Amygdala (tissue), 56 donors: Measurements from ENCODE around the gene OR51E1.

ENCODE experiments used
- DNase-seq, 56 donors: peaks; one replicate each; lab custom pipeline; 2025; lab: John Stamatoyannopoulos, UW

OR51E1 gene

DNA sequence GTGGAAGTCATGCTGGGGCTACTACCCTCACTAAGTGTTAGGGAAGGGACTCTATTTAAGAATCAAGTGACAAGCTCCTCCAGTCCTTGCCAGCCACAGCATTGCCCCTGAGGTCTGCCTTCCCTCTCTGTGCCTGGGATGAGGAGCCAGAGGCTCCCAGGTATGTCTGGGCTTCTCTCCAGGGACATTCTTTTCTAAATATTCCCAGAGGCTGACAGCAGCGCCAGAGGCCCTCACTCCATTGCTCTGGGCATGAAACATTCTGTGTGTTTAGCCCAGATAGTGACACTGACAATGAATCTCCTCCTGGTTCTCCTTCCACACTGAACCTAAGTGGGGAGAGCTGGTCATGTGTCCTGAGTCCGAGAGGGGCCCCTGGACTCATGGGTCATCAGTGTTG is 2.2 kb downstream of the OR51E1 start:
- no peak for DNase-seq

DNA sequence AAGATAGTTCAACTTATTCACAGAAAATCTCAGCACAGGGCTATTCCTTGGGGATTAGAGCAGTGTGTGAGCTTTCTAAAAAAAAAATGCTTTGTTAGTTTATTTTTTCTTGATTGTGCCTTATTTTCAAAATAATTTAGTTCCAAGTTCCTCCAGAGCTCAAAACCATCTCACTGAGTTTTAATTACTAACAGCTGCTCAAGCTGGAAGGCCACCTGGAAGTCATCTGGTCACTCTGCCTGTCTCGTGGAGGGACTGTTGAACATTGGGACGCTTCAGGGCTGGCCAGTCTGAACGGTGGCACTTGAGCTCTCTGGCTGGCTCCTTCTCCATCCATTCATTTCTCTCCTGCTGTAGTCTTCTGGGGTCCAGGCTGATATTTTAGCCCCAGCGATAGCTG is 4.0 kb downstream of the OR51E1 start:
- DNase-seq: no peak

- no peak for DNase-seq
Measured at GRCh38 chr11:4654635-4655369, 11.0 kb downstream of the OR51E1 start.

DNA sequence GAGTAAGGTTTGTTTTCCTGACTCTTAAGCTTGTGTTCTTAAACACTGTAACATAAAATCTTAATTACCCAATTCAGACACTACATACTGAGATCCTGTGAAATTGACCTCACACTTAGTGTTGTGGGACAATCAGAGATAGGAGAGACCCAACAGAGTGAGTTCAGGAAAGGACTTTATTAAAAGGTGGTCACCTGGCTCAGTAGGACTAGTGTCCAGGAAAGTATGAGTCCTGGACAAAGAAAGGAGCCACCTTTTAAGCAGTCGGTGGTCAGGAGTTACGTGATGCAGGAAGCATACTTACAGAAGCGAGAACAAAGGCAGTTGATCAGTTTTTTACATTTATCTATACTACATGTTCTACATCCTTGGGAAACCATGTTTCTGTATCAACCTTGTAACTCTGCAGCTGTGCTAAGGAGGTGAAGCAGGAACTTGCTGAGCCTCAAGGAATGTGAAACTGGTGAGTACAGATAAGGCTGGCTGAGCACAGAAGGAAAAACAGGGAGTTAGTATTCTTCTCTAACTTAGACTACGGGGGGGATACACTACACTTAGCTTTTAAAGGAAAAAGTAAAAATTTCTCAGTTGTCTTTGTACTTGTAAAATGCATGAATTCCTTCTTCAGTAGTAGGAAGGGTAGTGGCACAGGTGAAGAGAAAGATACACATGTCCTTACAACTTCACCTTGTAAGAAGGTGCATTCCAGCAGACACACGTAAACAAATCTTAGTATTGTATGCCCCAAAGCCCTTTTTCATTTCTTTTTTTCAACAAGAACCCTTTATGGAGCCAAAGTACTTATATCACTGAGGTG is 15.1 kb downstream of the OR51E1 start:
- no peak for DNase-seq

- no peak for DNase-seq
Measured at GRCh38 chr11:4662876-4663275, 19.1 kb downstream of the OR51E1 start.

GRCh38 chr11:4664183-4664582 is 20.4 kb downstream of the OR51E1 start:
- DNase-seq: no peak

DNA sequence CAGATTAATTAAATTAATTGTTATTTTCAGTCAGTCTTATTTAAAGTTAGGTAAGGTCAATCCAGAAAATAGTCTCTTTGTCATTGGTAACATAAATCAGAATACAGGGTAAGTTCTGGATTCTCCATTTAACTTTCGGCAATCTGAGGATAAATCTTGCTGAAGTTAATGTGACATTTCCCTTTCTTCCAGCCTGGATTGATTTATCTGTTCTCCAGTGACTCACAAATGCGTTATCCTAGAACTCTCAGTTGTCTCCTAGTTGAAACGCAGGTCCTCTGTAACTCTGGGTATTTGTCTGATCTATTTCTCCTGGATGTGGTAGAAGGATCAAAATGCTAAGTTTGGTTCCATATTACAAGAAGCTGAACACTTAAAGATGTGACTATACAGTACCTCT is 21.0 kb downstream of the OR51E1 start:
- no peak for DNase-seq

GRCh38 chr11:4665424-4665823 is 21.6 kb downstream of the OR51E1 start:
- no peak for DNase-seq

- DNase-seq: no peak
Measured at GRCh38 chr11:4671741-4672140, 28.0 kb downstream of the OR51E1 start.

DNA sequence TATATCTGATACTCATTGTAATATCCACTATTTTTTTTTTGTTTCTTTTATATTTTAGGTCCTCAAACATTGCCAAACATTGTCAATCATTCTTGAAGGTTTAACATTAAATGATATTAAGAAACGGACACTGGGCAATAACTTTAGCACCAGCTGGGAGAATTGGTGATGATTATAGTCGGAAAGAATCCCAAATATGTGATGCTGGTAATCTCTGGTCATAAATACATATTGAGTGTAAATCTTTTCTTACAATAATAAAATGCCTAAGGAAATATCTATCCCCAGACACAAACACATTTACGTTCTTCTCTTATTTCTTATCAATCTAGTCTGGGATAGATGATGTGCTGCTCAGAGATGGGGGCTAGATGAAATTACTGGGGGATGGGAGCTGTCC is 28.7 kb downstream of the OR51E1 start:
- DNase-seq: no peak

- DNase-seq: no peak
Measured at GRCh38 chr11:4673781-4674180, 30.0 kb downstream of the OR51E1 start.

DNA sequence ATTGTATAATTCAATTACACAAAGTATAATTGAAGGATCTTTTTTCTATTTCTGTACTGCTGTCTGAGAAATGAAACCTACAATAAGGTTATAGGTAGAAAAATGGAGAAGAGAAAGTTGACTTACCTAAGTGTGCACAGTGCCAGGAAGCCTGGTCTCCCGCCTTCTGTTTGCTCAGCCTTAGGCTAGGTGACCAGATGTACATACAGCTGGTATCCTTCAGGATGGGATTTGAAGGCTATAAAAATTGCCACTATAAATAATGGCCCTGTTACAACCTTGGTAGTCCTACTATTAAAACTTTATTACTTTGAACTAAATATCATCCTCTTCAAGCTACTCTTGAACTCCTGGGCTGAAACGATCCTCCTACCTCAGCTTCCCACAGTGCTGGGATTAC is 34.2 kb downstream of the OR51E1 start:
- no peak for DNase-seq

DNA sequence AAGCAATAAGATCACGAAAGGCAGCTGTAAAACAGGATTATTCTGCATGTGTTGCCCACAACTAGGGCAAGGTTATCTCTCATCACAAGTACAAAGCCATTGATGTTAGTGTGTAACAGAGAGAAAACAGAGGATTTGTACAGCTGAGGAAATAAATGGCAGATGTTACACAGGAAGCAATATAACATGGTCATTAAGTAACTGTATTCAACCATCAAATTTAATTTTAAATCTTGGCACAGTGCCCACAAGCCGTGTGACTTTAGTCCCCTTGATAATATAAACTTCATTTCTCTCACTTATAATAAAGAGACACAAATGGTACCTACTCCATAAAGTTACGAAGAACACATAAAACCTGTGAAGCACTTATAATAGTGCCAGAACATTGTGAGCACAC is 36.6 kb downstream of the OR51E1 start:
- no peak for DNase-seq

DNA sequence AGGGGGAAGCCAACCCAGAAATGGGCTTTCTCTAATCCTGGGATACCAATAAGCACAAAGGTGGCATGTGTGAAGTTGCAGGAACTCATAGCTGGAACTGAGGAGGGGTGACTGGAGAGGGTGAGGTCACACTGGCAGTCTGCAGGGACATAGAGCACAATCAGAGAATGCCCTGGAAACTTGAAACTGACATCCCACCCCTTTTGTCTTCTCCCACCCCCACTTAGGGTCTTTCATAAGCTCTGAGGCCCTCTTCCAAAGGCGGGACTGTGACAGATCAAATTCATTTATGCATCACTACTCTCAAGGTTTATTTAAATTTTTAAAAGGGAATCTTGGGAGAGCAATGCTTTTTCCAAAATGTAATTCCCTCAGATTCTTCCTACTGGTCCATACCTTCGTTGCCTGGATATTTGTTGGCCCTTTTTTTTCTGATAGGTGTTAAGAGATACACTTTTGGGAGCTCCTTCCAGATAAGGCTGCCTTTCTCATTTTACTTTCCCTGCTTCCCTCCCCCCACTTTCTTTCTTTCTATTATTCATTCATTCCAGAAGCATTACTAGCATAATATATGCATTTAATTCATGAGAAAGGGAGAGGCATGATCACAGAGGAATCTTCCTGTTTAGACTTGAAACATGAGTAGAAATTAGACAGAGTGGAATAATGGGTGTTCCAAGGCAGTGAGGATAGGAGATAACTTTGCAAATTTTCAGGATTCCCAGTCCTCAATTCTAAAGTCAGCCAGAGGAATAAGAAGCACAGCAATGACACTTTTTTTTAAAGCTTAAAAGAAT is 39.0 kb downstream of the OR51E1 start:
- DNase-seq: no peak

DNA sequence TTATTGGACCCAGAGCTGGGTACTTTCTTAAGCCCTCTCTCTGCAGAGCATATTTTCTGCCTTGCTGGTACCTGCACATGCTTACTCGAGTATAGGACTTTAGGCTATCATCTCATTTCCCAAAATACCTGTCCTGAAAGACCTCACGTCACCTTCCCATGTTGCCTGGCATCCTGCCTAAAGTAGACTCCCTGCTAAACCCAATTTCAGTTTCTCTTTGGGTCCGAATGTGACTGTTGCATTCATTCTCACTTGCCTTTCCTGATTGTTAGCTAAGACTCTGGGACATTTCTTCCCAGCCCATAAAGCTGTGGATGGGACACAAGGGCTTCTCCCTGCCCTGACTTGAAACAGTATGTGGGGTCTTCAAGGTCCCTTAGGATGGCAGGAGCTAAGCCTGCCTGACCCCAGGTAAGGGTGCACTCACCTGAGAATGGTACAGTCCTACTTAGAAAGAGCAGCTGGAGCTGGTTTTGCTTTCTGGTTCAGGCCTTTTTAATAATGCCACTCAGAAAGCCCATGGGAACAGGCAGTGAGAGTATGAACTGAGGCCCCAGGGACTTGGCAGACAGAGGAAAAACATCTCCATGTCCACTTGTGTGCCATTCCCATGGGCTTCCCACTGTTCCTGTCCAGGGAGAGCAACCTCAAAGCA is 41.0 kb downstream of the OR51E1 start:
- DNase-seq: no peak

DNA sequence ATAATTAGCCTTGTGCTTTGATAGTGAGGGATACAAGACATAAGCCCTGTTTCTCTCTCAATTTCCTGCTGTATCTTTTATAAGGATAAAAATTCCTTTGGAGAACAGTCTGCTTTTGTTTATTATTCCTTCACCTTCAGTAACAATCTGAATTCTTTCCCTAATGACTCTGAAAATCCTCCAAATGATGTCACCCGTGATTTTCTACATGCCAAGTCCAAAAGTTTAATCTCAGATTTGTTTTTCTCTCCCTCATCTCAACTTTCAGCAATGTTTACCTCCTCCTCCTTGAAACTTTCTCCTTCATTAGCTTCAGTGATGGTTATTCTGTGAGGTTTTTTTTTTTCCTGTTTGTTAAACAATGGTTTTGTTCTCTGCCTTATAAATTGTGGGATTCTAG is 51.7 kb downstream of the OR51E1 start:
- DNase-seq: no peak

DNA sequence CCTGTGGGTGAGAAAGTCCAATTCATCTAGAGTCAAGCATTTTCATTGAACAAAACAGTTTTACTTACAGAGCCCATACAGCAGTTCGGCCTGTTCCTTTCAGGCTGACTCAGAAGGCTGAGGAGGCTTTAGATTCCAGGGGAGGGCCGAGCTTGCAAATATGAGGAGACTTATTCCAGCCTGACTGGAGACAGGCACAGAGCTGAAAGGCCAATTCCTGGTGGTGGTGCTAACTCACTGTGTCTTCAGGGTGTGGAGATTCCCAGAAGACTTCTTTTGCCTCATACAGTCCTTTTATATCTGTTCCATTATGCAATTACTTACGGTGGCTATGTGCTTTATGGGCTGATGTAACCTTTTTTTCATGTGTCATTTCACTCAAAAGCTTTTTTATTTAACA is 53.8 kb downstream of the OR51E1 start, which contains the start of gene OR51E2:
Gene OR51E2 (minus strand): TSS at position 269 of the 400 bp plus-strand sequence. CDS start 15,142 bp downstream, outside the sequence.
- DNase-seq: no peak

- DNase-seq: no peak
Measured at GRCh38 chr11:4699697-4700435, 56.1 kb downstream of the OR51E1 start.

DNA sequence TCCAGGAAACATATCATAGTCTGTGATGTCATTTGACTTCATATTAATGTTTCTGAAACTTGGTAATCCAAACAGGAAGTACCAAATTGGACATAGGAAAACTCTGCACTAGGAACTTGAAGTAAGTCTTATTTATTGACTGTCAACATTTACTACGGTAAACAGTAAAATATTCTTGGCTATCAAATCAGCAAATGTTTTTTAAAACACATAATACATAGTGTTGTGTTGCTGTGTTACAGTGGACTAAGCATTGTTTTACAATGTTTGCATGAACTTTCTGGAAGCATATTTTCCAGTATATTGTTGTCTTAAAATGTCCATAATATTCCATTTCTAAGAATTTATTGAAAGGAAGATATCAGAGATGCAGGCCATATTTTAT is 56.6 kb downstream of the OR51E1 start:
- no peak for DNase-seq
